ENCODE results near the gene GREB1.

Gene GREB1

GRCh38 chr2:11684894-11685460, 151.1 kb downstream of the GREB1 start:
- TF ChIP-seq, protein P1, sequence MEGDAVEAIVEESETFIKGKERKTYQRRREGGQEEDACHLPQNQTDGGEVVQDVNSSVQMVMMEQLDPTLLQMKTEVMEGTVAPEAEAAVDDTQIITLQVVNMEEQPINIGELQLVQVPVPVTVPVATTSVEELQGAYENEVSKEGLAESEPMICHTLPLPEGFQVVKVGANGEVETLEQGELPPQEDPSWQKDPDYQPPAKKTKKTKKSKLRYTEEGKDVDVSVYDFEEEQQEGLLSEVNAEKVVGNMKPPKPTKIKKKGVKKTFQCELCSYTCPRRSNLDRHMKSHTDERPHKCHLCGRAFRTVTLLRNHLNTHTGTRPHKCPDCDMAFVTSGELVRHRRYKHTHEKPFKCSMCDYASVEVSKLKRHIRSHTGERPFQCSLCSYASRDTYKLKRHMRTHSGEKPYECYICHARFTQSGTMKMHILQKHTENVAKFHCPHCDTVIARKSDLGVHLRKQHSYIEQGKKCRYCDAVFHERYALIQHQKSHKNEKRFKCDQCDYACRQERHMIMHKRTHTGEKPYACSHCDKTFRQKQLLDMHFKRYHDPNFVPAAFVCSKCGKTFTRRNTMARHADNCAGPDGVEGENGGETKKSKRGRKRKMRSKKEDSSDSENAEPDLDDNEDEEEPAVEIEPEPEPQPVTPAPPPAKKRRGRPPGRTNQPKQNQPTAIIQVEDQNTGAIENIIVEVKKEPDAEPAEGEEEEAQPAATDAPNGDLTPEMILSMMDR (conservative IDR thresholded peaks at IDR 0.05; ENCODE audit: low read depth, low read length), result no peak
- Histone ChIP-seq H3K79me2 (ENCODE audit: insufficient read depth, low read depth) (no peaks in the 10 kb centered on the region), H4K20me1 (ENCODE audit: insufficient read depth) (no peaks in the 10 kb centered on the region), H3K27ac (no peak overlapping the region), H3K27me3 (ENCODE audit: insufficient read depth, low read depth) (no peaks in the 10 kb centered on the region), H3K9ac (no peak overlapping the region), H2AFZ (ENCODE audit: low read depth) (no peak overlapping the region), H3K4me3 (IDR thresholded peaks at IDR 0.05; ENCODE audit: insufficient read depth, low read depth, low read length) (no peak overlapping the region), H3K4me1 (ENCODE audit: low read depth, poor library complexity, severe bottlenecking) (peaks cover 23% of the 10 kb centered on the region), H3K36me3 (ENCODE audit: insufficient read depth) (no peaks in the 10 kb centered on the region), H3K4me2 (no peak overlapping the region)

- H3K4me2 ChIP-seq, result no peak overlapping the region
- TF ChIP-seq, protein P1 (conservative IDR thresholded peaks at IDR 0.05; ENCODE audit: low read depth, low read length), result no peak
- H2AFZ ChIP-seq (ENCODE audit: low read depth), result no peak overlapping the region
Measured at GRCh38 chr2:11685906-11686470, 152.1 kb downstream of the GREB1 start.

GRCh38 chr2:11687736-11688135, 153.9 kb downstream of the GREB1 start:
- peak overlapping the region; percentile 50; the same call in 1 of the 2 replicates for H3K4me2 ChIP-seq
- no peaks in the 10 kb centered on the region for H3K36me3 ChIP-seq (ENCODE audit: insufficient read depth)
- peak overlapping the region; percentile 68; the same call in 1 of the 2 replicates for H2AFZ ChIP-seq (ENCODE audit: low read depth)
- H3K79me2 ChIP-seq (ENCODE audit: insufficient read depth, low read depth), result no peaks in the 10 kb centered on the region
- H3K9ac ChIP-seq, result no peak overlapping the region
- peaks cover 19% of the 10 kb centered on the region for H3K4me1 ChIP-seq (ENCODE audit: low read depth, poor library complexity, severe bottlenecking)
- no peaks in the 10 kb centered on the region for H4K20me1 ChIP-seq (ENCODE audit: insufficient read depth)
- TF ChIP-seq, protein P1 (conservative IDR thresholded peaks at IDR 0.05; ENCODE audit: low read depth, low read length), result no peak
- H3K27me3 ChIP-seq (ENCODE audit: insufficient read depth, low read depth), result no peaks in the 10 kb centered on the region
- no peak overlapping the region for H3K27ac ChIP-seq
- H3K4me3 ChIP-seq (IDR thresholded peaks at IDR 0.05; ENCODE audit: insufficient read depth, low read depth, low read length), result peak overlapping the region; percentile 63

More at GRCh38 chr2:11685906-11686470, 152.1 kb downstream of the GREB1 start:
- H3K27ac ChIP-seq, result no peak overlapping the region
- no peak overlapping the region for H3K4me3 ChIP-seq (IDR thresholded peaks at IDR 0.05; ENCODE audit: insufficient read depth, low read depth, low read length)
- no peaks in the 10 kb centered on the region for H3K79me2 ChIP-seq (ENCODE audit: insufficient read depth, low read depth)
- peaks cover 23% of the 10 kb centered on the region for H3K4me1 ChIP-seq (ENCODE audit: low read depth, poor library complexity, severe bottlenecking)
- no peaks in the 10 kb centered on the region for H3K36me3 ChIP-seq (ENCODE audit: insufficient read depth)
- H4K20me1 ChIP-seq (ENCODE audit: insufficient read depth), result no peaks in the 10 kb centered on the region
- H3K27me3 ChIP-seq (ENCODE audit: insufficient read depth, low read depth), result no peaks in the 10 kb centered on the region
- H3K9ac ChIP-seq, result no peak overlapping the region

GRCh38 chr2:11688222-11689069, 154.6 kb downstream of the GREB1 start:
- H4K20me1 ChIP-seq (ENCODE audit: insufficient read depth), result no peaks in the 10 kb centered on the region
- H3K4me1 ChIP-seq (ENCODE audit: low read depth, poor library complexity, severe bottlenecking), result peaks cover 25% of the 10 kb centered on the region
- H3K4me2 ChIP-seq, result peak overlapping the region; percentile 50
- no peaks in the 10 kb centered on the region for H3K27me3 ChIP-seq (ENCODE audit: insufficient read depth, low read depth)
- H3K36me3 ChIP-seq (ENCODE audit: insufficient read depth), result no peaks in the 10 kb centered on the region
- H3K27ac ChIP-seq, result no peak overlapping the region
- no peaks in the 10 kb centered on the region for H3K79me2 ChIP-seq (ENCODE audit: insufficient read depth, low read depth)
- H3K9ac ChIP-seq, result no peak overlapping the region
- H2AFZ ChIP-seq (ENCODE audit: low read depth), result peak overlapping the region; percentile 68
- TF ChIP-seq, protein P1 (conservative IDR thresholded peaks at IDR 0.05; ENCODE audit: low read depth, low read length), result peak; percentile 93
- H3K4me3 ChIP-seq (IDR thresholded peaks at IDR 0.05; ENCODE audit: insufficient read depth, low read depth, low read length), result peak overlapping the region; percentile 63

Data from KMS-11 (cell line).